Hematopoietic multipotent progenitor cell treated with erythropoietin and hydrocortisone succinate and interleukin-3 and kit ligand, for 6 days (in vitro differentiated cells): ENCODE measurements around the gene HSD17B8.

Experiments used
- DNase-seq: peaks from one replicate; pipeline ENCODE4 v3.0.0-alpha.2; 2015

HSD17B8 gene

DNA sequence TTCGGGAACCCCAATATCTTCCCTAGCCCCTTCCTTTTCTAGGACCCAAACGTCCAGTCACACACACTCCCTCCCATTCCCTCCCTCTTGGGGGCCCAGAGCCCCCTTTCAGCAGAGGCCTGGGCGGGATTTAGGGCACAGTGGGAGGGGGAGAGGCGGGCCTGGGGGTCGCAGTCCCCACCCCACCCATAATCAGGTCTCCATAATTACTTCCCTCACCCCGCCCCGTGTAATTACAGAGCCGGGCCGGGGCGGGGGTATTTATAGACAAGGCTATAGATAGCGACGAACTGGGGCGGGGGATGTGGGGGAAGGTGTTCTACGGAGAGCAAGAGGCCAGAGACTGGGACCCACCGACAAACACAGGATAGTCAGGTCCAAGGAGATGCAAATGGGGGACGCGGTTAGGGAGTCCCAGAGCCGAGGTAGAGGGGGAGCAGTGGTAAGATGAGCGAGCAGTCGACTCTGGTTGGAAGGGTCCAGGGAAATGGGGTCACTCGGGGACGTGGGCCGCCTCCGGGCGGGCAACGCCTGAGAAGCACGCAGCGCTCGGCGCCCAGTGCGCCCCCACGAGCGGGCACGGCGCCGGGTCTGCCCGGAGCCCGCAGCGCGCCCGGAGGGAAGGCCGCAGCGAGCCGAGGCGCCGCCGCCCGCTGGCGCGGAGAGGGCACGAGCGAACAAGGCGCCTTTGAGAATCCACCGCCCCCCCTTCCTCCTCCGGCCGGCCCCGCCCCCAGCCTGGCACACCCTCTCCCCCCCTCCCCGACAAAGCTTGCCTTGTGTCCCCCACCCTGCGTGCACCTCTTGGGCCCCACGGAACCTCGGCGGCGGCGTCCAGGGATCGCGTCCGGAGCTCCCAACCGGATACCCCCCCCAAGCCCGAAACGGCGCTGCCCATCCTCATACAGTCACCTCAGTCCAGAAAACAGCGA lies 11.5 kb upstream of the HSD17B8 start:
- peak; percentile 43 for DNase-seq

DNA sequence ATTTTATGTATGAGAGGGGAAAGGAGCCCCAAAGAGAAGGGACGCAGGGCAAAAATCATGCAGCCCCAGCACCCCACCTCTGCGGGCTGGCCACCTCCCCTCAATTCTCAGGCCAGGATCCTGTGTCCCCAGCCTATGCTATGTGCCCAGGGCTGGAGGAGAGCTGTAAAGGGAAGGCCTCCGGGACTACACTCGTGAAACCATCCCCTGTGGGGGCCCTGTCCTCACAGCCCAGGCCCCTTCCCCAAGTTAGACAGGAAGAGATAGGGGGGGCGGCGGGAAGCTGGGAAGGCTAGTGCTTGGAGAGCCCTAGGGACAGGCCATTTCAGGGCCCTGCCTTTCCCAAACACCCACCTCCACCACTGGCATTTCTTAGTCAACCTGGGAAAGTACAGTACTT lies 10.8 kb upstream of the HSD17B8 start:
- DNase-seq, result no peak

DNA sequence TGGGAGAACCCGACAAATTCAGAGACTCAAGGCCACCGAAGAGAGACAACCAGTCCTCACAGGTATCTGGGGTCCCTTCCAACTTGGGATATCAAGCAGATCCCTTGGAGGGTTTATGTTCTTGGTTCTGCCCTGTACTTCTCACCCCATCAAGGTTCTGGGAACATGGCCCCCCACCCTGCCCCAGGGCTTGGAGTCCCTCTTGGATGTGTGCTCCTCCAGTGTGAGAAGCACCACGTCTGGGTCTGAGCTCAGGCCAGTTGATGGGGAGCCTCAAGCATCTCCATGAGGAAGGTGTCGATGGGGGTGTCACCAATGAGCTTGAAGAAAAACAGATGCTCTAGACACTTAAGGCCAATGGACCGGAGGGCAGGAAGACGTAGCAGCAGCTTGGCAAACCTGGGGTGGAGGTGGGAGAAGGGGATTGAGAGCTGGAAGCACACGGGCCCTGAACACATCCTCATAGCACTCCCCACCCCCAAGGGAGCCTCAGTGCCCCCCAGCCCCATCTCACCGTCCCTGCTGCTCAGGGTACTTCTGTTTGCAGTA lies 9.9 kb upstream of the HSD17B8 start:
- DNase-seq, result no peak

GRCh38 chr6:33195304-33196165 lies 8.9 kb upstream of the HSD17B8 start:
- no peak for DNase-seq

DNA sequence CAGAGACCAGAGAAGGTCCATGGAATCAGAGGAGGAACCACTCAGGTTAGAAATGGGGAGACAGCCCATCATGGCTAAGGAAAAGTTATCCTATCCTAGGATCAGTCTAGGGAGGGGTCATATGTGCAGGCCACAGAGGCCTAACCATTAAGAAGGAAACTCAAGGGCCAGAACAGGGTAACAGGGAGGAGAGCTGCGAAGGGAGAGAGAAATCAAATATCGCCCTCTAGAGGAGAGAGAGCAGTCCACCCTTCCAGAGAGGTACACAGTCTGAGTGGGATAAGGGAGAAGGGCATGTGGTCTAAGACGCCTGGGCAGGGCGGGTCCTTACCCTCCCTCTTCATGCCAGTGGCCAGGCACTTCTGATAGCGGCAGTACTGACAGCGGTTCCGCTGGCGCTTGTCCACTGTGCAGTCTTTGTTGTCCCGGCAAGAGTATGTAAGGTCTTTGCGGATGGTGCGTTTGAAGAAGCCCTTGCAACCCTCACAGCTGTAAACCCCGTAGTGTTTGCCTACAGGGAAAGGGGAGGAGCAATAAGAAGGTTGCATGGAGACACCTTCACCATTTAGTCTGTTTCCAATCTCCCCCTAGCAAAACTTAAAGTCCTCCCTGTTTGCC lies 6.9 kb upstream of the HSD17B8 start:
- peak; percentile 96 for DNase-seq

DNA sequence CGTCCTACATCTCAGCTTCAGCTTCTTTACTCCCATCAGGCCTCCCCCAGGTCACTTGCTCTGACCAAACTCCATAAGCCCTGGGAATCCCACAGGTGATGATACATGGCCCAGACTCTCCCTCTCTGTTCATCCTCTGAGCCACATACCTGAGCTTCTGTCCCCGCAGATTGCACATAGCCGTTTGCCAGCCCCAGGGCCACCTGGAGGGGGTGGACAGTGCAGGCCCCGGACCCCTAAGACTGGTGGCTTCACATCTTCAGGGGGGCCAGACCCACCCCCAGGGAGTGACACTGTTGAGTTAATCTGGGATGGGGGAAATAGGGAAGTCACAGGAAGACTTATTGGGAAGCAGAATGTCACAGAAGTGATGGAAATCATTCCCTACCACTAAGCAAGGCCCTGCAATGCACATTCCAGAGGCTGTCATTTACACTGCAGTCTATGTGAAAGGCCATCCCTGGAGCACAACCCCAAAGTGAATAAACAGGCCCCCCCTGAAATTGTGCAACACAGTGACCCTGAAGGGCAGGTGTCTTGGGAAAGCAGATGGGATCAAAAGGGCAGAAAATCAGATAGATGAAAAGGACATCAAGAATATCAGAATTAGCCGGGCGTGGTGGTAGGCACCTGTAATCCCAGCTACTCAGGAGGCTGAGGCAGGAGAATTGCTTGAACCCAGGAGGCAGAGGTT lies 6.1 kb upstream of the HSD17B8 start:
- DNase-seq, result no peak

DNA sequence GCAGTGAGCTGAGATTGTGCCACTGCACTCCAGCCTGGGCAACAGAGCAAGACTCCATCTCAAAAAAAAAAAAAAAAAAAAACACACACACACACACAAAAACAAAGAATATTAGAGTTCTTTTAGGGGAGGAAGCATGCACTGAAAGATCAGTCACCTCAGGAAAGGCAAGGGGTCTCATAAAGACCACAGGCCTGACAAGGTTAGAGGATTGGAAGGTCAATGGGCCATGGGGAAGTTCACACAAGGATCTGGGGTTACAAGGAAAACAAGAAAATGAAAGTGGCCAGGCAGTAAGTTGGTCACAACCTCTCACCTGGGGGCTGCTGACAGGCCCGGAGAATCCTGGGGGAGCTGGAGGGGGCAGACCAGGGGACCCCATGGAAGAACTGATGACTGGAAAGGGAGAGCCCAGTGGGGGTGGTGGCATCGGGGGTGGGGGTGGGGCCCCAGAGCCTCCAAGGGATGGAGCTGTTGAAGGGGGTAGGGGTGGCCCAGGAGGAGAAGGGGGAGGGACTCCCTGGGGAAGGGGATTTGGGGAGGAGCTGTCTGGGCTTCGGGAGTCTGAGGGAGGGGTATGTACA lies 5.5 kb upstream of the HSD17B8 start:
- no peak for DNase-seq

DNA sequence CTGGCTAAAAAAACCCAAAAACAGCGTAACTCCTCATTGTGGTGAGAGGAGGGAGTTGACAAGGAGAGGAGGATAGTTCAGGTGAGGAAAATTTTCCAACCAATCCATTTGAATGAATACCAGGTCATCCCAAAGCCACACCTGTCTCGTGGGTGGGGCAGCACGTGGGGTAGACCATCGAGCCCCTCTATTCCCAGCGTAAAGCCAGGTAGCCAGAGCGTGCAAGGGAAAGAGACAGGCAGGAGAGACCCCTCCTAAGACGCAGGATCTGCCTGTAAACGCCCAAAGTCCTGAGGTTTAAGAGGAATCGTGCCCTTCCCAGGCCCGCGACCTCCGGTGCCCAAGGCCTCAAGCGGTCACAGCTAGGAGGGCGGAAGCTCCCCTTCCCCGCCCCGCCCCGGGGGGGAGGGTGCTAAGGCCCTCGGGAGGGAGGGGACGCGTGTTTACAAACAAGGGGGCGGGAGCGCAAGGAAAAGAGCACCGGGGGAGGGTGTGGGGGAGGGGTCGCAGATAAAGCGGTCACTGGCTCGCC lies 4.7 kb upstream of the HSD17B8 start:
- DNase-seq, result peak; percentile 92

- DNase-seq, result peak; percentile 100
Observed at GRCh38 chr6:33200219-33201146, 4.0 kb upstream of the HSD17B8 start, which contains the start of the genes RXRB and SLC39A7. RXRB (minus strand) TSS chr6:33200665; CDS start chr6:33200476, 189 bp downstream. SLC39A7 (plus strand) TSS chr6:33200867; CDS start chr6:33201246, 379 bp downstream.

GRCh38 chr6:33201147-33201545 lies 3.3 kb upstream of the HSD17B8 start:
- DNase-seq, result no peak

GRCh38 chr6:33201935-33202334 lies 2.5 kb upstream of the HSD17B8 start:
- DNase-seq, result no peak

- DNase-seq, result no peak
Observed at GRCh38 chr6:33202799-33203198, 1.7 kb upstream of the HSD17B8 start.

- DNase-seq, result no peak
Observed at GRCh38 chr6:33203443-33204164, 851 bp upstream of the HSD17B8 start.

- no peak for DNase-seq
Observed at GRCh38 chr6:33204165-33204414, 365 bp upstream of the HSD17B8 start.

DNA sequence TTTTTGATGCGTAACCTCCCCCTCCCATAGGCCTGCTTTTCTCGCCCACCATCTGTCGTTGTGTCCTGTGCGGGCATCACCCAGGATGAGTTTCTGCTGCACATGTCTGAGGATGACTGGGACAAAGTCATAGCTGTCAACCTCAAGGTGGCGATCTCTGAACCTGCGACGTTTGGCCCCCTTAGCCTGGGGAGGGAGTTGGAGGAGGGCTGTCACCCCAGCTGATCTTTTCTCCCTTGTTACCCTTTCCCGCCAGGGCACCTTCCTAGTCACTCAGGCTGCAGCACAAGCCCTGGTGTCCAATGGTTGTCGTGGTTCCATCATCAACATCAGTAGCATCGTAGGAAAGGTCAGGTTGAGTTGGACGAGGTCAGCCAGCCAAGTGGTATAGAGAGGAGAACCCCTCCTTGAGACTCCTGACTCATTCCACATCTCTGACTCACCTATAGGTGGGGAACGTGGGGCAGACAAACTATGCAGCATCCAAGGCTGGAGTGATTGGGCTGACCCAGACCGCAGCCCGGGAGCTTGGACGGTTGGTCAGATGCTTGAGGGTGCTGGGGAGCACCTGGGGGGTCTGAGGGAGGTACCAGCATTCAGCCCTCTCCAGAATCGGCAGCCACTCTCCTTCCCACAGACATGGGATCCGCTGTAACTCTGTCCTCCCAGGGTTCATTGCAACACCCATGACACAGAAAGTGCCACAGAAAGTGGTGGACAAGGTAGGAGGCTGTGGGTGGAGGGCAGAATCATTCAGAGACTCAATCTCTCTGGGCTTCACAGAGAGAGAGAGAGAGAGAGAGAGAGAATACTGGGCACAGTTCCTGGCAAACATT lies 954 bp downstream of the HSD17B8 start:
- DNase-seq, result peak; percentile 41

GRCh38 chr6:33206027-33206863 lies 1.8 kb downstream of the HSD17B8 start:
- no peak for DNase-seq

- no peak for DNase-seq
Observed at GRCh38 chr6:33206864-33207551, 2.6 kb downstream of the HSD17B8 start.
